Stimulated activated CD4-positive, alpha-beta T cell treated with anti-CD3 and anti-CD28 coated beads, Interleukin-12 subunit alpha, Interleukin-12 subunit beta, amount 100 ng/mL, for 48 hours (primary cell): ENCODE measurements around the gene LRRTM4.

Source experiments
- DNase-seq, 3 donors: peaks; one replicate each; pipeline ENCODE4 v3.0.0-alpha.2; 2020; ENCODE audit warnings: low read depth in 2 of 3, low spot score in 1 of 3

The LRRTM4 gene

GRCh38 chr2:77479395-77479794 lies 42.8 kb downstream of the LRRTM4 start:
- no peak for DNase-seq

GRCh38 chr2:77470096-77470495 lies 52.1 kb downstream of the LRRTM4 start:
- no peak for DNase-seq

- DNase-seq = no peak
Observed at GRCh38 chr2:77469106-77469505, 53.1 kb downstream of the LRRTM4 start.

GRCh38 chr2:77459840-77460239 lies 62.3 kb downstream of the LRRTM4 start:
- no peak for DNase-seq

GRCh38 chr2:77458216-77458615 lies 64.0 kb downstream of the LRRTM4 start:
- DNase-seq = no peak

GRCh38 chr2:77457665-77458064 lies 64.5 kb downstream of the LRRTM4 start:
- DNase-seq = no peak

GRCh38 chr2:77443076-77443475 lies 79.1 kb downstream of the LRRTM4 start:
- DNase-seq = no peak

GRCh38 chr2:77434880-77435279 lies 87.3 kb downstream of the LRRTM4 start:
- DNase-seq = no peak

GRCh38 chr2:77428946-77429345 lies 93.2 kb downstream of the LRRTM4 start:
- no peak for DNase-seq

- DNase-seq = no peak
Observed at GRCh38 chr2:77421971-77422370, 100.2 kb downstream of the LRRTM4 start.

- DNase-seq = no peak
Observed at GRCh38 chr2:77418537-77418936, 103.6 kb downstream of the LRRTM4 start.

- DNase-seq = no peak
Observed at GRCh38 chr2:77404189-77404588, 118.0 kb downstream of the LRRTM4 start.

GRCh38 chr2:77398970-77399600 lies 123.1 kb downstream of the LRRTM4 start:
- DNase-seq = no peak

GRCh38 chr2:77397763-77398162 lies 124.4 kb downstream of the LRRTM4 start:
- no peak for DNase-seq

GRCh38 chr2:77395011-77395410 lies 127.2 kb downstream of the LRRTM4 start:
- no peak for DNase-seq

GRCh38 chr2:77391119-77391518 lies 131.1 kb downstream of the LRRTM4 start:
- DNase-seq = no peak

GRCh38 chr2:77387324-77387723 lies 134.9 kb downstream of the LRRTM4 start:
- DNase-seq = no peak

GRCh38 chr2:77372636-77373035 lies 149.5 kb downstream of the LRRTM4 start:
- no peak for DNase-seq

- DNase-seq = no peak
Observed at GRCh38 chr2:77370511-77370910, 151.7 kb downstream of the LRRTM4 start.

GRCh38 chr2:77363277-77363676 lies 158.9 kb downstream of the LRRTM4 start:
- DNase-seq = no peak

GRCh38 chr2:77348821-77349220 lies 173.4 kb downstream of the LRRTM4 start:
- DNase-seq = no peak

GRCh38 chr2:77336013-77336412 lies 186.2 kb downstream of the LRRTM4 start:
- no peak for DNase-seq

- DNase-seq = no peak
Observed at GRCh38 chr2:77328134-77328931, 193.8 kb downstream of the LRRTM4 start.
